H9 (cell line): ENCODE measurements around the gene EPHA1. TPM values are rescaled to one million over a fixed set of nuclear protein-coding genes. Genes with fewer than 3 reads are reported as not detected.

Source experiments
- DNase-seq: peaks from one replicate; pipeline ENCODE4 v3.0.0-alpha.2; 2017
- H2AFZ ChIP-seq: one replicate; pipeline ENCODE4 v1.6.1; 2013; ENCODE audit warnings: mild to moderate bottlenecking, low read length, control low read depth, moderate library complexity
- H2AK5ac ChIP-seq: 2 replicates; pipeline ENCODE4 v1.6.1; 2013; ENCODE audit warnings: low read length, control low read depth, mixed read lengths; ENCODE audit not compliant: insufficient read length
- H2BK120ac ChIP-seq: one replicate; pipeline ENCODE4 v1.6.1; 2013; ENCODE audit warnings: low read depth, mild to moderate bottlenecking, low read length, control low read depth, inconsistent platforms; ENCODE audit not compliant: poor library complexity, severe bottlenecking
- H2BK12ac ChIP-seq: 2 replicates; pipeline ENCODE4 v1.6.1; 2013; ENCODE audit warnings: low read length, control low read depth, mixed read lengths, low read depth; ENCODE audit not compliant: insufficient read length
- H2BK15ac ChIP-seq: 2 replicates; pipeline ENCODE4 v1.6.1; 2013; ENCODE audit warnings: low read depth, low read length, control low read depth
- H2BK20ac ChIP-seq: one replicate; pipeline ENCODE4 v1.6.1; 2013; ENCODE audit warnings: low read depth, mild to moderate bottlenecking, low read length, control low read depth, inconsistent platforms; ENCODE audit not compliant: poor library complexity, severe bottlenecking
- H2BK5ac ChIP-seq: 2 replicates; pipeline ENCODE4 v1.6.1; 2013; ENCODE audit warnings: low read length, control low read depth, mixed read lengths; ENCODE audit not compliant: insufficient read length
- H3K14ac ChIP-seq: 2 replicates; pipeline ENCODE4 v1.6.1; 2013; ENCODE audit warnings: low read length, control low read depth; ENCODE audit not compliant: insufficient read depth
- H3K18ac ChIP-seq: 2 replicates; pipeline ENCODE4 v1.6.1; 2013; ENCODE audit warnings: low read depth, mild to moderate bottlenecking, mixed read lengths, low read length, control low read depth; ENCODE audit not compliant: insufficient read length
- H3K23ac ChIP-seq: 2 replicates; pipeline ENCODE4 v1.6.1; 2013; ENCODE audit warnings: low read length, control low read depth, mixed read lengths, low read depth; ENCODE audit not compliant: insufficient read length
- H3K23me2 ChIP-seq: 2 replicates; pipeline ENCODE4 v1.6.1; 2013; ENCODE audit warnings: low read depth, mild to moderate bottlenecking, mixed read lengths, low read length, control low read depth; ENCODE audit not compliant: insufficient read length, poor library complexity, severe bottlenecking
- H3K27ac ChIP-seq: 2 replicates; pipeline ENCODE4 v1.5.1; 2013; ENCODE audit warnings: low read length, control low read depth, mixed read lengths, low read depth; ENCODE audit not compliant: insufficient read length
- H3K27me3 ChIP-seq: 2 replicates; pipeline ENCODE4 v1.6.1; 2013; ENCODE audit warnings: low read length, control low read depth, inconsistent platforms; ENCODE audit not compliant: insufficient read depth
- H3K4ac ChIP-seq: 2 replicates; pipeline ENCODE4 v1.6.1; 2013; ENCODE audit warnings: low read depth, mild to moderate bottlenecking, control low read depth, inconsistent platforms, low read length, moderate library complexity
- H3K4me1 ChIP-seq: 2 replicates; pipeline ENCODE4 v1.6.1; 2013; ENCODE audit warnings: low read length, control low read depth, inconsistent platforms; ENCODE audit not compliant: insufficient read depth
- H3K4me2 ChIP-seq: 2 replicates; pipeline ENCODE4 v1.6.1; 2013; ENCODE audit warnings: low read length, control low read depth, mixed read lengths; ENCODE audit not compliant: insufficient read length, insufficient read depth
- H3K56ac ChIP-seq: 2 replicates; pipeline ENCODE4 v1.6.1; 2013; ENCODE audit warnings: low read depth, mild to moderate bottlenecking, mixed read lengths, low read length, control low read depth; ENCODE audit not compliant: insufficient read length
- H3K79me1 ChIP-seq: 2 replicates; pipeline ENCODE4 v1.6.1; 2013; ENCODE audit warnings: low read depth, mild to moderate bottlenecking, moderate library complexity, low read length, control low read depth, inconsistent platforms; ENCODE audit not compliant: insufficient read depth, poor library complexity, severe bottlenecking
- H3K79me2 ChIP-seq: 2 replicates; pipeline ENCODE4 v1.6.1; 2013; ENCODE audit warnings: low read length, control low read depth, inconsistent platforms; ENCODE audit not compliant: insufficient read depth
- H3K9ac ChIP-seq: 2 replicates; pipeline ENCODE4 v1.6.1; 2013; ENCODE audit warnings: low read length, control low read depth, mixed read lengths; ENCODE audit not compliant: insufficient read length; ENCODE audit errors: extremely low read depth
- H3K9me3 ChIP-seq: one replicate; pipeline ENCODE4 v1.6.1; 2013; ENCODE audit warnings: low read depth, low read length, inconsistent platforms; ENCODE audit not compliant: control insufficient read depth
- H3T11ph ChIP-seq: one replicate; pipeline ENCODE4 v1.6.1; 2013; ENCODE audit warnings: mild to moderate bottlenecking, low read length, control low read depth, inconsistent platforms
- H4K20me1 ChIP-seq: one replicate; pipeline ENCODE4 v1.6.1; 2013; ENCODE audit not compliant: control insufficient read depth, insufficient read length, insufficient read depth
- H4K5ac ChIP-seq: 2 replicates; pipeline ENCODE4 v1.6.1; 2013; ENCODE audit warnings: low read depth, mild to moderate bottlenecking, mixed read lengths, low read length, control low read depth; ENCODE audit not compliant: insufficient read length
- H4K8ac ChIP-seq: replicated peaks from 2 replicates; pipeline ENCODE4 v1.6.1; 2013; ENCODE audit warnings: low read length, control low read depth, mixed read lengths, low read depth; ENCODE audit not compliant: insufficient read length
- H4K91ac ChIP-seq: 2 replicates; pipeline ENCODE4 v1.6.1; 2013; ENCODE audit warnings: low read depth, mild to moderate bottlenecking, moderate library complexity, mixed read lengths, low read length, control low read depth; ENCODE audit not compliant: insufficient read length
- H3K27ac Mint-ChIP-seq, 3 experiments: 2 replicates in 2 of 3; 3 replicates in 1 of 3; pipeline ENCODE4 v1.8.0; 2020 to 2021; ENCODE audit warnings: mixed read lengths in 3 of 3, mild to moderate bottlenecking in 1 of 3, moderate library complexity in 1 of 3
- H3K27me3 Mint-ChIP-seq: 2 replicates; pipeline ENCODE4 v1.8.0; 2021; ENCODE audit warnings: low read depth, mild to moderate bottlenecking, moderate library complexity, mixed read lengths
- H3K36me3 Mint-ChIP-seq, 3 experiments: 2 replicates in 2 of 3; 3 replicates in 1 of 3; pipeline ENCODE4 v1.8.0; 2020 to 2021; ENCODE audit warnings: low read depth in 3 of 3, mixed read lengths in 3 of 3; ENCODE audit not compliant: insufficient read depth in 1 of 3
- H3K4me1 Mint-ChIP-seq, 2 experiments: 2 replicates each; pipeline ENCODE4 v1.8.0; 2020; ENCODE audit warnings: mixed read lengths in 2 of 2
- H3K4me3 Mint-ChIP-seq, 2 experiments: 2 replicates in 1 of 2; 3 replicates in 1 of 2; pipeline ENCODE4 v1.8.0; 2020 to 2021; ENCODE audit warnings: mild to moderate bottlenecking in 2 of 2, mixed read lengths in 2 of 2, moderate library complexity in 1 of 2
- H3K9me3 Mint-ChIP-seq, 2 experiments: 2 replicates in 1 of 2; 3 replicates in 1 of 2; pipeline ENCODE4 v1.8.0; 2020; ENCODE audit warnings: mild to moderate bottlenecking in 2 of 2, mixed read lengths in 2 of 2, moderate library complexity in 1 of 2
- WGBS: extraction: QIAGEN DNeasy Blood & Tissue Kit; methylation state at CpG from one replicate; pipeline ENCODE4 v1.1.7; 2013; ENCODE audit warnings: missing lambda C conversion rate, low lambda C conversion rate, mixed read lengths; ENCODE audit not compliant: insufficient read length; ENCODE audit errors: extremely low coverage; 5-methylcytosine and 5-hydroxymethylcytosine counted together
- total RNA-seq: library from RNA; stranded (reverse); gene quantifications from 2 replicates; pipeline ENCODE4 v1.2.1, GENCODE V29; 2021
- TF ChIP-seq, protein P1 (sequence below): fragments of 200-600 bp; sonication (generic); conservative IDR thresholded peaks from 3 replicates; pipeline ENCODE4 v1.8.0; 2021; ENCODE audit warnings: antibody characterized with exemption, mild to moderate bottlenecking

Gene EPHA1
- total RNA-seq, 1 experiment from 2014 or later: 109 TPM

DNA sequence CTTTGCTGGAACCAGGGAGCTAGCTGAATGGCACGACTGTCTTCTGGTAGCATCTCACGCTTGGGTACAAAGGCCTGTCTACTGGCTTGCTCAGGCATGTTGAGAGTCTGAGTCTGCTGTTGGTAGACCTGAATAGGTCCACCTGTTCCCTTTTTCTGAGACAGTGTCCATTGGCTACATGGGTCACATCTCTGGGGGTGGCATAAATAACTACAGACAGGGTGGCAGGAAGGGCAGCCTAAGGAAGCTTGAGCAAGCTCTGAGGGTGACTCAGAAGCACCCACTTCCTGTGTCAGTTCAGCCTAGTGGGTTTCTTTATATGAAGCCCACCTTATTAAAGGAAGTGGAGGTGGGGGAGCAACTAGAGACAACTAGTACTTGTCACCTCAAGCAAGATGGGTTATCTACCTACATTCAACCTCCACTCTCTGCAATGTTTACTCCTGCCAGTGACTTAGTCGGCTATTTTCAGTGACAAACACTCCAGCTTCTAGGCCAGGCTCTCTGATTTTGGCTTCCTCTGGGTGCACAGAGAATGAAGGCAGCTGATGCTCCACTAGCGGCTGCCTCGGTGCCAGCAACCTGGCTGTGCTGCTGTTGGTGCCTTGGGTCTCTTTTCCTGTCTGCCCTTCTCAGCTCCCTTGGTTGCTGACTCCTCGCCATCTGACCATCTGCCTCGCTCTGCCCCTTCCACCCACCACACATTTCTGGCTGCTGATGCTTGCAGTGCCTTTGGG, 33.2 kb downstream of the EPHA1 start:
- H3K9ac ChIP-seq: no peak overlapping the region
- no peak overlapping the region for H3K18ac ChIP-seq
- no peak overlapping the region for H2BK15ac ChIP-seq
- no peaks in the 10 kb centered on the region for H3K79me1 ChIP-seq
- no peak overlapping the region for H3K56ac ChIP-seq
- H4K20me1 ChIP-seq: no peaks in the 10 kb centered on the region
- H2BK20ac ChIP-seq: no peak overlapping the region
- H2AK5ac ChIP-seq: no peak overlapping the region
- no peak overlapping the region for H4K8ac ChIP-seq
- Mint-ChIP-seq H3K27me3 (no peaks in the 10 kb centered on the region), H3K4me1 (peaks cover 40 to 45% of the 10 kb centered on the region in 2 experiments), H3K9me3 (no peaks in the 10 kb centered on the region), H3K27ac (peak overlapping the region in 1 of 3 experiments; percentile 24; a peak in 1 of 7 replicates), H3K4me3 (no peak overlapping the region), H3K36me3 (peaks cover 0 to 7% (median 0%) of the 10 kb centered on the region in 3 experiments; a peak in 1 of 7 replicates)
- peaks cover 3% of the 10 kb centered on the region for H3K4me1 ChIP-seq
- no peak overlapping the region for H2AFZ ChIP-seq
- no peak overlapping the region for H4K5ac ChIP-seq
- peak overlapping the region; percentile 23 for H4K91ac ChIP-seq
- H3K9me3 ChIP-seq: no peaks in the 10 kb centered on the region
- TF ChIP-seq, protein P1, sequence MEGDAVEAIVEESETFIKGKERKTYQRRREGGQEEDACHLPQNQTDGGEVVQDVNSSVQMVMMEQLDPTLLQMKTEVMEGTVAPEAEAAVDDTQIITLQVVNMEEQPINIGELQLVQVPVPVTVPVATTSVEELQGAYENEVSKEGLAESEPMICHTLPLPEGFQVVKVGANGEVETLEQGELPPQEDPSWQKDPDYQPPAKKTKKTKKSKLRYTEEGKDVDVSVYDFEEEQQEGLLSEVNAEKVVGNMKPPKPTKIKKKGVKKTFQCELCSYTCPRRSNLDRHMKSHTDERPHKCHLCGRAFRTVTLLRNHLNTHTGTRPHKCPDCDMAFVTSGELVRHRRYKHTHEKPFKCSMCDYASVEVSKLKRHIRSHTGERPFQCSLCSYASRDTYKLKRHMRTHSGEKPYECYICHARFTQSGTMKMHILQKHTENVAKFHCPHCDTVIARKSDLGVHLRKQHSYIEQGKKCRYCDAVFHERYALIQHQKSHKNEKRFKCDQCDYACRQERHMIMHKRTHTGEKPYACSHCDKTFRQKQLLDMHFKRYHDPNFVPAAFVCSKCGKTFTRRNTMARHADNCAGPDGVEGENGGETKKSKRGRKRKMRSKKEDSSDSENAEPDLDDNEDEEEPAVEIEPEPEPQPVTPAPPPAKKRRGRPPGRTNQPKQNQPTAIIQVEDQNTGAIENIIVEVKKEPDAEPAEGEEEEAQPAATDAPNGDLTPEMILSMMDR: no peak
- H2BK120ac ChIP-seq: no peak overlapping the region
- H3K14ac ChIP-seq: 0 out of 2 replicates have a peak overlapping the region, but pooled peaks have one; percentile 6
- no peak overlapping the region for H3K4ac ChIP-seq
- H3K27ac ChIP-seq: no peak overlapping the region
- H3K4me2 ChIP-seq: no peak overlapping the region
- no peak overlapping the region for H2BK5ac ChIP-seq
- H3K23me2 ChIP-seq: peaks cover 5% of the 10 kb centered on the region
- 0 out of 2 replicates have a peak, but pooled peaks cover 2% of the 10 kb centered on the region for H3K27me3 ChIP-seq
- WGBS: no CpG with 5 or more reads among the region's 7 CpGs
- no peak overlapping the region for H2BK12ac ChIP-seq
- DNase-seq: no peak
- H3K23ac ChIP-seq: no peak overlapping the region
- H3T11ph ChIP-seq: no peak overlapping the region
- no peaks in the 10 kb centered on the region; the same call in 1 of the 2 replicates for H3K79me2 ChIP-seq
